ENCODE measurements around the gene THAP10.
"Not testable (repeated sequence)": the region's sequence is repeated elsewhere in the genome, so short reads cannot be mapped to it uniquely, and the experiment has no call there.

The THAP10 gene

DNA sequence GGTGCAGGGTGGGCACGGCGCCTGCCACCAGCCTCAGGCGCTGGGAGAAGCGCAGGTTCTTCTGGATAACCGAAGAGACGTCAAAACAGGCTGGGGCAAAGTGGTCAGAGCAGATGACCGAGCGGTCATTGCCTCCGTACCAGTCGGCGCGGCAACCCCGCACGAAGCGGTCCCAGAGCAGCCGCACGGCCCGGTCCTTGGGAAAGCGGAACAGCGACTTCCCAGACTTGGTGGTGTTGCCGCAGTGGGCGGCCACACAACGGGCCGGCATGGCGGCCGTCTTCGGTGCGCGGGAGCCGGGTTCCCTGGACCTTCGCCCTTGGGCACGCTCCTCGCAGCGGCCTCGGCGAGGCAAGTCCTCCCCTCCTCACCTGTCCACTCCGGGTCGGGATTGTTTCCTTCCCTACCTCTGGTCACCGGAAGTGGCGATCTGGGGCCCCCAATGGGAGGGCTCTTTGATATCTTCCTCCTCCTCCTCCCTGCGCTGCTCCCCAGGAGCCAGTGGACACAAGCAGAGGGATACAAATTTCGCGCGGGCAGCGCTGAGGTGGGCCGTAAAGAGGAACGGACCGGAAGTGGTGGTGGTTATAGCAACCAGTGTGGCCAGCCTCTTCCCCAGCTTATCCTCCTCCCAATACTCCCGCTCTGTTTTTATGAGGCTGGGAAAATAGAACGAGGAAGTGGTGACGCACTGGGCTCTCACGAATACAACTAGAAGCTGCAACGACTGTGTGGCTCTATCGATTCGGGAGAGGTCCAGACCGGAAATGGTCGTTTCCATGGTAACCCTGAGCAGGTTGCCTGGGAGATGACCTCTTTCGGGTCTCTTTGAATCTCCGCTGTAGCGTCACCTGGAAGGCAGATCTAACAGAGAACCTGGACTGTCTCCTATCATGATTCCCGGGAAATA lies at the start of gene THAP10, which contains the start of gene LRRC49:
TSS of gene THAP10 (minus strand) at position 432 of the 910 bp plus-strand sequence. CDS start at position 271, 161 bp downstream.
TSS of gene LRRC49 (plus strand) at position 825 of the 910 bp plus-strand sequence. CDS start at position 894, 69 bp downstream.
- TF ChIP-seq, protein P1, sequence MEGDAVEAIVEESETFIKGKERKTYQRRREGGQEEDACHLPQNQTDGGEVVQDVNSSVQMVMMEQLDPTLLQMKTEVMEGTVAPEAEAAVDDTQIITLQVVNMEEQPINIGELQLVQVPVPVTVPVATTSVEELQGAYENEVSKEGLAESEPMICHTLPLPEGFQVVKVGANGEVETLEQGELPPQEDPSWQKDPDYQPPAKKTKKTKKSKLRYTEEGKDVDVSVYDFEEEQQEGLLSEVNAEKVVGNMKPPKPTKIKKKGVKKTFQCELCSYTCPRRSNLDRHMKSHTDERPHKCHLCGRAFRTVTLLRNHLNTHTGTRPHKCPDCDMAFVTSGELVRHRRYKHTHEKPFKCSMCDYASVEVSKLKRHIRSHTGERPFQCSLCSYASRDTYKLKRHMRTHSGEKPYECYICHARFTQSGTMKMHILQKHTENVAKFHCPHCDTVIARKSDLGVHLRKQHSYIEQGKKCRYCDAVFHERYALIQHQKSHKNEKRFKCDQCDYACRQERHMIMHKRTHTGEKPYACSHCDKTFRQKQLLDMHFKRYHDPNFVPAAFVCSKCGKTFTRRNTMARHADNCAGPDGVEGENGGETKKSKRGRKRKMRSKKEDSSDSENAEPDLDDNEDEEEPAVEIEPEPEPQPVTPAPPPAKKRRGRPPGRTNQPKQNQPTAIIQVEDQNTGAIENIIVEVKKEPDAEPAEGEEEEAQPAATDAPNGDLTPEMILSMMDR (IDR thresholded peaks at IDR 0.05; ENCODE audit: extremely low read depth, missing control alignments), result no peak
- DNase-seq (ENCODE audit: low spot score), result peak; percentile 84

GRCh38 chr15:70936326-70936725 lies 44.1 kb upstream of the THAP10 start:
- TF ChIP-seq, protein P1 (IDR thresholded peaks at IDR 0.05; ENCODE audit: extremely low read depth, missing control alignments), result no peak
- no peak for DNase-seq (ENCODE audit: low spot score)

- DNase-seq (ENCODE audit: low spot score), result no peak
- TF ChIP-seq, protein P1 (IDR thresholded peaks at IDR 0.05; ENCODE audit: extremely low read depth, missing control alignments), result no peak
Observed at GRCh38 chr15:70935631-70936030, 43.4 kb upstream of the THAP10 start.

DNA sequence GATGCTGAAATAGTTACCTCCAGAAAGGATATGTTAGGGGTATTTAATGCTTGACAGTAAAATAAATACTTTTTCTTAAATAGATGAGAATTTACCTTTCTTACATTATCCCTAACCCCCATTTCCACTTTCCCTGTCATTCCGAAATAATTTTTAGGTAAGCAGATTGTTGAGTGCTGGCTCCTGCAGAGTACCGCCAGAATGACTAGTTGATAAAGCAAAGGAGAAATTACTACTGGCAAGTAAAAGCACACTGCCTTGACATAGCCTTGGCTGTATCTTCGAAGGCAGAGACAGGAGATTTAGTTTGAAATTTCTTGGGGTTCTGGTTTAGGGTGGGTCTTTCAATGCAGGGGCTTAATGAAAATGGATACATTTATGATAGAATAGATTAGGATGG lies 41.2 kb upstream of the THAP10 start:
- TF ChIP-seq, protein P1 (IDR thresholded peaks at IDR 0.05; ENCODE audit: extremely low read depth, missing control alignments), result no peak

DNA sequence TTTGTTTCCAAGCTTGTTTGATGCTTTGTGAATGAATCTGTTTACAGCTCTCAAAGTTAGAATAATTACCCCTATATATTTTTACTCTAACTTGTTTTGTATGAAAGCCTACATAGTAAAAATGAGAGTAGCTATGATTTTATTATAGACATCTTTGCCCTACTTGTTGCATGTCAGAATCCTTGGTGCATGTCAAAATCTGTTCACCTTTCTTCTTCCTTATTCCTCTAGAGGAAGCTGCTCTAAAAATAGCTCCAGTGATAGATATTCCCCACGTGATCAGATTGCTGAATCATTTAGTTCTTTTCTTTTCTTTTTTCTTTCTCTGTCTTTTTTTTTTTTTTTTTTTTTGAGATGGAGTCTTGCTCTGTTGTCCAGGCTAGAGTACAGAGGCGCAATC lies 40.2 kb upstream of the THAP10 start:
- TF ChIP-seq, protein P1 (IDR thresholded peaks at IDR 0.05; ENCODE audit: extremely low read depth, missing control alignments), result no peak
- DNase-seq (ENCODE audit: low spot score), result no peak

More for the DNA sequence above, 41.2 kb upstream of the THAP10 start:
- no peak for DNase-seq (ENCODE audit: low spot score)

DNA sequence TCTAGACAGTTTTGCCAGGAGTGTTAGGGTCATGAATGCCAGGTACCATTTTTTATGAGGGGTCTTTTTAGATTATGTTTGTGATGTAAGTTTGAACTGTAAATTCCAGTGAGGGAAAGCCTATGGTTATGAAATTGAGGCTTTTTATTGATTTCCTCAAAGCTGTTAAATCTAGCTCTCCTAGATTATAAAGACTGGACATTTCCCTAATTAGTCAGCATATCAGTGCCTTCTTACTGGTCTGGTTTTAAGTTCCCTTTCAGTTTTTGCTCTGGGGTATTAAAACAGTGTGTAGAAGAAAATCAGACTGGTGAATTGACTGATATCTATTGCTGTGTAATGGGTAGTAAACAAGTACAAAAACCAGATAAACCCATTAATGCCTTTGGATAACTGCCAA lies 39.6 kb upstream of the THAP10 start:
- no peak for DNase-seq (ENCODE audit: low spot score)
- TF ChIP-seq, protein P1 (IDR thresholded peaks at IDR 0.05; ENCODE audit: extremely low read depth, missing control alignments), result no peak

DNA sequence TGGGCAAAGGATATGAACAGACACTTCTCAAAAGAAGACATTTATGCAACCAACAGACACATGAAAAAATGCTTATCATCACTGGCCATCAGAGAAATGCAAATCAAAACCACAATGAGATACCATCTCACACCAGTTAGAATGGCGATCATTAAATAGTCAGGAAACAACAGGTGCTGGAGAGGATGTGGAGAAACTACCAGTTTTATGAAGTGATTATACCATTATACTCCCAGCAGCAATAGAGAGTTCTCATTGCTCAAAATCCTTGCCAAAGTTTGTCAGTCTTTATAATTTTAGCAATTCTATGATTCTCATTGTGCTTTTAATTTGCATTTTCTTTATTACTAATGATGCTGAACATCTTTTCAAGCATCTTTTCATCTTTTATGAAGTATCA lies 34.7 kb upstream of the THAP10 start:
- DNase-seq (ENCODE audit: low spot score), result not testable (repeated sequence)

Data from GM20000 (cell line).